Thyroid gland (tissue), 4 donors: ENCODE data around the gene TNN. TPM values are rescaled to one million over a fixed set of nuclear protein-coding genes. Genes with fewer than 3 reads are reported as not detected.

Experiments
- DNase-seq, 2 donors: peaks; one replicate each; pipeline ENCODE4 v3.0.0-alpha.2; 2019
- H3K27ac ChIP-seq, 3 donors: fragments of 200-600 bp; sonication (generic); 1 replicate in 2 of 3; 2 replicates in 1 of 3; pipeline ENCODE4 v1.5.1; 2016 to 2019; ENCODE audit warnings: mild to moderate bottlenecking in 1 of 3, moderate library complexity in 1 of 3
- H3K27me3 ChIP-seq: fragments of 200-600 bp; sonication (generic); one replicate; pipeline ENCODE4 v1.5.1; 2019
- H3K36me3 ChIP-seq, 2 donors: fragments of 200-600 bp; sonication (generic); one replicate each; pipeline ENCODE4 v1.5.1; 2016 to 2019
- H3K4me1 ChIP-seq, 2 donors: fragments of 200-600 bp; sonication (generic); one replicate each; pipeline ENCODE4 v1.5.1; 2017 to 2019
- H3K4me3 ChIP-seq, 3 donors: fragments of 200-600 bp; sonication (generic); replicated peaks in 1 of 3; 1 replicate in 2 of 3; 2 replicates in 1 of 3; pipeline ENCODE4 v1.5.1; 2016; ENCODE audit warnings: mild to moderate bottlenecking in 1 of 3
- H3K9me3 ChIP-seq: fragments of 200-600 bp; sonication (generic); one replicate; pipeline ENCODE4 v1.5.1; 2017
- POLR2A ChIP-seq, 2 donors: fragments of 450-650 bp; IDR thresholded peaks; one replicate each; pipeline ENCODE4 v1.6.1; 2017; ENCODE audit warnings: antibody characterized with exemption in 2 of 2, mild to moderate bottlenecking in 2 of 2, moderate library complexity in 1 of 2
- WGBS, 2 donors: methylation state at CpG; one replicate each; pipeline ENCODE4 v1.1.5; 2017; 5-methylcytosine and 5-hydroxymethylcytosine counted together
- intact Hi-C: fragments of 100-400 bp; cut with DNase I; formaldehyde crosslinking; loops from one replicate; pipeline ENCODE4 v1.15.1; 2023
- total RNA-seq, 4 donors: library from RNA; depleted of rRNA; stranded (reverse); fragments of >200 nt; gene quantifications; one replicate each; pipeline ENCODE4 v1.2.3, GENCODE V29; 2016
- TF ChIP-seq, protein P1 (sequence below), 6 experiments: fragments of 200-600 bp in 3 of 6; fragments of 450-650 bp in 3 of 6; sonication (generic) in 3 of 6; IDR thresholded peaks; one replicate each; pipeline ENCODE4 v1.5.1; 2016 to 2019; ENCODE audit warnings: antibody characterized with exemption in 6 of 6, mild to moderate bottlenecking in 2 of 6, inconsistent platforms in 1 of 6, moderate library complexity in 1 of 6

TNN gene
- total RNA-seq, 4 donors from 2014 or later: 0.27 to 1.3 (median 0.44) TPM

DNA sequence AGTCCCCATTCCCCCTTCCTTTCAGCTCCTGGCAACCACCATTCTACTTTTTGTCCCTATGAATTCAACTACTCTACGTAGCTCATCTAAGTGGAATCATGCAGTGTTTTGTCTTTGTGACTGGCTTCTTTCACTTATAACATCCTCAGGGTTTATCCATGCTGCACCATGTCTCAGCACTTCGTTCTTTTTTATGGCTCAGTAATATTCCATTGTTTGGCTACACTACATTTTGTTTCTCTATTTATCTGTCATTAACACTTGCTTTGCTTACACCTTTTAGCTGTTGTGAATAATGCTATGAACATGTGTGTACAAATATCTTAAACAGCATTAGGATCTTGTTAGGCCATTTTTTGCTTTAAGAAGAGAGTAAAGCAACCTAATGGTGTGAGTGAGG lies 42.9 kb upstream of the TNN start:
- H3K4me1 ChIP-seq: peaks cover 4 to 5% of the 10 kb centered on the region in 2 donors
- intact Hi-C loops: no loop called here
- WGBS, 2 donors: 93% methylated on average over 2 of the region's 2 CpGs
- TF ChIP-seq POLR2A (IDR thresholded peaks at IDR 0.05): no peak
- no peaks in the 10 kb centered on the region for H3K27me3 ChIP-seq
- no peaks in the 10 kb centered on the region for H3K9me3 ChIP-seq
- DNase-seq: no peak
- no peak overlapping the region for H3K4me3 ChIP-seq
- H3K36me3 ChIP-seq: no peaks in the 10 kb centered on the region
- H3K27ac ChIP-seq: no peak overlapping the region

DNA sequence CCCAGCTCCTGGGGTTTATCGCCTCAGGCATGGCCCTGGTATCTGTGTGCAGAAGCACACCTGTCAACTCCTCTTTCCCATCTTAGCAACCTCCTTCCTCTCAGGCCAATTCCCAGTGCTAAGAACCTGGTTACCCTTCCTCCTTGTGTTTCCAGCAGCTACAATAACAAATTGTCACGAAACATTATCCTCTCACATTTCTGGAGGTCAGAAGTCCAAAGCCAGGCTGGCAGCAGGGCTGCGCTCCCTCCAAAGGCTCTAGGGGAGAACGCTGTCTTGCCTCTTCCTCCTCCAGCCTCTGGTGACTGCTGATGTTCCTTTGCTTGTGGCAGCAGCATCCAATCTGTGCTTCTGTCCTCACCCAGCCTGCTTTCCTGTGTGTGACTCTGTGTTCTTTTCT lies 33.7 kb upstream of the TNN start:
- Histone ChIP-seq H3K27me3 (no peaks in the 10 kb centered on the region), H3K4me1 (no peaks in the 10 kb centered on the region), H3K27ac (no peak overlapping the region), H3K36me3 (no peaks in the 10 kb centered on the region), H3K9me3 (no peaks in the 10 kb centered on the region), H3K4me3 (no peak overlapping the region)
- intact Hi-C loops: loop anchor here (5.0 to 10.0 kb wide), 2 partner anchors 93 to 291 kb away; no protein-coding TSS in a partner anchor
- 82 to 84% methylated on average over 4 of the region's 4 CpGs for WGBS, 2 donors
- no peak for DNase-seq
- TF ChIP-seq, protein P1, sequence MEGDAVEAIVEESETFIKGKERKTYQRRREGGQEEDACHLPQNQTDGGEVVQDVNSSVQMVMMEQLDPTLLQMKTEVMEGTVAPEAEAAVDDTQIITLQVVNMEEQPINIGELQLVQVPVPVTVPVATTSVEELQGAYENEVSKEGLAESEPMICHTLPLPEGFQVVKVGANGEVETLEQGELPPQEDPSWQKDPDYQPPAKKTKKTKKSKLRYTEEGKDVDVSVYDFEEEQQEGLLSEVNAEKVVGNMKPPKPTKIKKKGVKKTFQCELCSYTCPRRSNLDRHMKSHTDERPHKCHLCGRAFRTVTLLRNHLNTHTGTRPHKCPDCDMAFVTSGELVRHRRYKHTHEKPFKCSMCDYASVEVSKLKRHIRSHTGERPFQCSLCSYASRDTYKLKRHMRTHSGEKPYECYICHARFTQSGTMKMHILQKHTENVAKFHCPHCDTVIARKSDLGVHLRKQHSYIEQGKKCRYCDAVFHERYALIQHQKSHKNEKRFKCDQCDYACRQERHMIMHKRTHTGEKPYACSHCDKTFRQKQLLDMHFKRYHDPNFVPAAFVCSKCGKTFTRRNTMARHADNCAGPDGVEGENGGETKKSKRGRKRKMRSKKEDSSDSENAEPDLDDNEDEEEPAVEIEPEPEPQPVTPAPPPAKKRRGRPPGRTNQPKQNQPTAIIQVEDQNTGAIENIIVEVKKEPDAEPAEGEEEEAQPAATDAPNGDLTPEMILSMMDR (IDR thresholded peaks at IDR 0.05): no peak
- TF ChIP-seq POLR2A (IDR thresholded peaks at IDR 0.05): no peak

DNA sequence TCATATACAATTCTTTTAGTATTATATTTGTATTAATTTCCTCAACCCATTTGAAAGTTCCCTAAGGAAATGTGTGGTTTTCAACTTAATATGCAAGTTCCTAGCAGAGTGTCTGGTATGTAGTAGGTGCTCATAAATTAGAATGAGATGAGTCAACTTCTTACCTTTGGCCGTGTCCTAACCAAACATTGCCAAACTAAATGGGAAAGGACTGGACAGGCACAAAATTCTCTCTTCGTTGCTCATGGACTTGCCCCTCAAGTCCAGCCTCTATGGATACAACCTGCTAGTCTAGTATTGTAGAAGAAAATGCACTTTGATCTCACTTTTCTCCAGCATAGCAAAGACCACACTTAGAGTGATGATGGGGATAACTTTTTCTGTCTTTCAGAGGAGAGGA lies 32.9 kb upstream of the TNN start:
- TF ChIP-seq POLR2A (IDR thresholded peaks at IDR 0.05): no peak
- TF ChIP-seq, protein P1 (IDR thresholded peaks at IDR 0.05): no peak
- Histone ChIP-seq H3K36me3 (no peaks in the 10 kb centered on the region), H3K27me3 (no peaks in the 10 kb centered on the region), H3K4me3 (no peak overlapping the region), H3K4me1 (no peaks in the 10 kb centered on the region), H3K27ac (no peak overlapping the region), H3K9me3 (no peaks in the 10 kb centered on the region)
- 77 to 78% methylated on average over 2 of the region's 2 CpGs for WGBS, 2 donors
- DNase-seq: no peak
- intact Hi-C loops: loop anchor here (5.0 to 10.0 kb wide), 2 partner anchors 93 to 290 kb away; no protein-coding TSS in a partner anchor

- Histone ChIP-seq H3K27ac (no peak overlapping the region), H3K4me3 (no peak overlapping the region), H3K9me3 (no peaks in the 10 kb centered on the region), H3K27me3 (no peaks in the 10 kb centered on the region), H3K4me1 (no peaks in the 10 kb centered on the region), H3K36me3 (no peaks in the 10 kb centered on the region)
- intact Hi-C loops: loop anchor here (10.0 kb wide), 1 partner anchor 289 kb away; no protein-coding TSS in a partner anchor
- WGBS, 2 donors: 84 to 88% methylated on average over 5 to 6 of the region's 6 CpGs
- DNase-seq: no peak
- TF ChIP-seq, protein P1 (IDR thresholded peaks at IDR 0.05): no peak
- TF ChIP-seq POLR2A (IDR thresholded peaks at IDR 0.05): no peak
Observed at GRCh38 chr1:175035865-175036264, 31.8 kb upstream of the TNN start.

GRCh38 chr1:175036476-175036875 lies 31.2 kb upstream of the TNN start:
- H3K27me3 ChIP-seq: no peaks in the 10 kb centered on the region
- H3K4me3 ChIP-seq: no peak overlapping the region
- H3K9me3 ChIP-seq: no peaks in the 10 kb centered on the region
- no peak for DNase-seq
- TF ChIP-seq, protein P1 (IDR thresholded peaks at IDR 0.05): no peak
- no peak for TF ChIP-seq POLR2A (IDR thresholded peaks at IDR 0.05)
- no peak overlapping the region for H3K27ac ChIP-seq
- no peaks in the 10 kb centered on the region for H3K36me3 ChIP-seq
- 61 to 65% methylated on average over 3 of the region's 3 CpGs for WGBS, 2 donors
- intact Hi-C loops: loop anchor here (10.0 kb wide), 1 partner anchor 288 kb away; no protein-coding TSS in a partner anchor
- H3K4me1 ChIP-seq: no peaks in the 10 kb centered on the region
